ENCODE data around the gene HOXD11. TPM values are rescaled to one million over a fixed set of nuclear protein-coding genes. Genes with fewer than 3 reads are reported as not detected.

HOXD11 gene
- polyA plus RNA-seq, 1 donor from 2014 or later, result not detected

DNA sequence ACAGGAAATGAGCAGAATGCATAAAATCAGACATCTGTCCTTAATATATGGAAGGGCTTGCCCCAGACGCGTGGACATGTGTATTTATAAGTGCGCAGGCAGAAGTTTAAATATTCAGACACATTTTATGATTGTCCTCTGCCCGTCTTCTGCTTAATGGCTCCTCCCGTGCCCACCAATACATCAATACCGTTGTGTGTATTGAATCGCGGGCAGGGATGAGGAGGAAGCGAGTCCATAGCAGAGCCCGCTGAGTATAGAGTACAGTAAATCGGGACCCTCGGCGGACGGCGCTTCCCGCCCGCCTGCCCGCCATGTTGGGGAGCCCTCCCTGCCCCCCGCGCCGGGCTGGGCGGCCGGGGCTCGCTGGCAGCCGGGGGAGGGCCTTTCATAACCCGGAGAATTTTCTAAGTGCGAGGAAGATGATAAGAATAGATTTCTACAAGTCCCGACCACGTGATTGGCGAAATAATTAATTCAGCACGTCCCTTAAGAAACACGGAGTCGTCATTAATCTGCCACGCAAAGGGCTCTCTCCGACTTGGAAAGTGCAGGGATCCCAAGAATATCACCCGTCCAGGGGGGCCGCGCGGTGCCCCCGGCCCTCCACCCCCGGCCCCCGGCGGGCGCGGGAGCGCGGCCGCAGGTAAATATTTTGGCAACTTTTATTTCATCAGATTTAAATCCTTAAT is 49.9 kb downstream of the HOXD11 start, which contains the start of gene HOXD3:
HOXD3 (plus strand) TSS at position 501 of the 692 bp plus-strand sequence. CDS start 11,808 bp downstream, outside the sequence.
- Histone ChIP-seq H3K4me2 (ENCODE audit: low read length) (no peak within 1 kb of the TSS), H4K20me1 (ENCODE audit: insufficient read depth) (no peaks in the 10 kb centered on the region), H3K27ac (ENCODE audit: low read length) (no peak within 1 kb of the TSS)

DNA sequence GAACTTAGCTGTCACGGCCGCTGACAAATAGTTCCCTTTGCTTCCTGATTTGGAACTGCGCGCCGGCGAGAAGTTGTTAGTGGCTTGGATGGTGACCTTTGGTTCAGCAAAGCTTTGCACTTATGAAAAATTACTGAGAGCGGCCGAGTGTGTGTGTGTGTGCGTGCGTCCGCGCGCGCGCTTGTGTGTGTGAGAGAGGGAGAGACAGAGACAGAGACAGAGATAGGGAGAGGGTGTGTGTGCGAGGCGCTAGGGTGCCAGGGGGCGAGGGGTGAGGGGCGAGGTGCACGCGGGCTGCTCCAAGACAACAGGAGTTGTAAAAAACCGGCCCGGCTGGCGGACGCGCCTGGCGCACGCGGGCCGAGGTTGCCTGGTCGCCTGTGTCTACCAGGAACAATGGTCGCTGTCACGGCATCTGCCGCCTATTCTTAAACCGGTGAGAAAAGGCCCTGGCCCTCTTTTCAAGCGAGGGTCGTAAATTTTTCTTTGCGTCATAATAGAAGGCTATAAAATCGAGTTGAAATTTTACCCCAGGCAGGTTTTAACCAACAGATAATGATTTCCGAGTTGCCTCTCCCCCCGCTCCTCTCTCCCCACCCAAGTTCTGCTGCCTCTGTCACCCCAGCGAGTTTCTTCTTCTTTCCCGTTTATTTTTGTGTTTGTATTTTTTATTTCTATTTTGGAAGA is 50.6 kb downstream of the HOXD11 start:
- no peaks in the 10 kb centered on the region for H4K20me1 ChIP-seq (ENCODE audit: insufficient read depth)
- no peak overlapping the region for H3K27ac ChIP-seq (ENCODE audit: low read length)
- no peak overlapping the region for H3K4me2 ChIP-seq (ENCODE audit: low read length)
- H3K27me3 ChIP-seq (ENCODE audit: insufficient read depth, low read depth, low read length), result peaks cover 100% of the 10 kb centered on the region
- H3K9ac ChIP-seq (ENCODE audit: low read length), result no peak overlapping the region
- no peak for TF ChIP-seq MXI1 (conservative IDR thresholded peaks at IDR 0.05; ENCODE audit: poor library complexity, severe bottlenecking)
- TF ChIP-seq EZH2 (IDR thresholded peaks at IDR 0.05; ENCODE audit: borderline replicate concordance, insufficient read depth, low read length, poor library complexity, severe bottlenecking), result peak; percentile 97
- no peak overlapping the region for H2AFZ ChIP-seq (ENCODE audit: low read depth, low read length)
- H3K9me2 ChIP-seq (ENCODE audit: insufficient read depth, low read length), result no peaks in the 10 kb centered on the region
- peaks cover 22% of the 10 kb centered on the region for H3K9me3 ChIP-seq (ENCODE audit: low read length)
- no peak overlapping the region for H3K4me3 ChIP-seq (ENCODE audit: low read length)
- no peaks in the 10 kb centered on the region for H3K79me2 ChIP-seq (replicated peaks; ENCODE audit: insufficient read depth, low read length)
- no peaks in the 10 kb centered on the region for H3K36me3 ChIP-seq (ENCODE audit: insufficient read depth, low read length)
- H3F3A ChIP-seq (ENCODE audit: insufficient read depth, low read length, poor library complexity, severe bottlenecking), result no peaks in the 10 kb centered on the region

More for the DNA sequence above, 49.9 kb downstream of the HOXD11 start, which contains the start of gene HOXD3:
- Histone ChIP-seq H3K4me3 (ENCODE audit: low read length) (no peak within 1 kb of the TSS), H3F3A (ENCODE audit: insufficient read depth, low read length, poor library complexity, severe bottlenecking) (no peaks in the 10 kb centered on the region), H2AFZ (ENCODE audit: low read depth, low read length) (no peak within 1 kb of the TSS), H3K9me2 (ENCODE audit: insufficient read depth, low read length) (no peaks in the 10 kb centered on the region), H3K79me2 (replicated peaks; ENCODE audit: insufficient read depth, low read length) (no peaks in the 10 kb centered on the region), H3K9me3 (ENCODE audit: low read length) (peaks cover 18% of the 10 kb centered on the region), H3K36me3 (ENCODE audit: insufficient read depth, low read length) (no peaks in the 10 kb centered on the region), H3K27me3 (ENCODE audit: insufficient read depth, low read depth, low read length) (peaks cover 100% of the 10 kb centered on the region), H3K9ac (ENCODE audit: low read length) (no peak within 1 kb of the TSS)
- TF ChIP-seq EP300 (conservative IDR thresholded peaks at IDR 0.05; ENCODE audit: poor library complexity, severe bottlenecking) (no peak), EZH2 (IDR thresholded peaks at IDR 0.05; ENCODE audit: borderline replicate concordance, insufficient read depth, low read length, poor library complexity, severe bottlenecking) (no peak), SMC3 (conservative IDR thresholded peaks at IDR 0.05; ENCODE audit: poor library complexity) (no peak), MXI1 (conservative IDR thresholded peaks at IDR 0.05; ENCODE audit: poor library complexity, severe bottlenecking) (no peak), RAD21 (conservative IDR thresholded peaks at IDR 0.05) (no peak), POLR2AphosphoS5 (IDR thresholded peaks at IDR 0.05) (no peak), TAF1 (IDR thresholded peaks at IDR 0.05; ENCODE audit: low read depth) (no peak)
- TF ChIP-seq, protein P1, sequence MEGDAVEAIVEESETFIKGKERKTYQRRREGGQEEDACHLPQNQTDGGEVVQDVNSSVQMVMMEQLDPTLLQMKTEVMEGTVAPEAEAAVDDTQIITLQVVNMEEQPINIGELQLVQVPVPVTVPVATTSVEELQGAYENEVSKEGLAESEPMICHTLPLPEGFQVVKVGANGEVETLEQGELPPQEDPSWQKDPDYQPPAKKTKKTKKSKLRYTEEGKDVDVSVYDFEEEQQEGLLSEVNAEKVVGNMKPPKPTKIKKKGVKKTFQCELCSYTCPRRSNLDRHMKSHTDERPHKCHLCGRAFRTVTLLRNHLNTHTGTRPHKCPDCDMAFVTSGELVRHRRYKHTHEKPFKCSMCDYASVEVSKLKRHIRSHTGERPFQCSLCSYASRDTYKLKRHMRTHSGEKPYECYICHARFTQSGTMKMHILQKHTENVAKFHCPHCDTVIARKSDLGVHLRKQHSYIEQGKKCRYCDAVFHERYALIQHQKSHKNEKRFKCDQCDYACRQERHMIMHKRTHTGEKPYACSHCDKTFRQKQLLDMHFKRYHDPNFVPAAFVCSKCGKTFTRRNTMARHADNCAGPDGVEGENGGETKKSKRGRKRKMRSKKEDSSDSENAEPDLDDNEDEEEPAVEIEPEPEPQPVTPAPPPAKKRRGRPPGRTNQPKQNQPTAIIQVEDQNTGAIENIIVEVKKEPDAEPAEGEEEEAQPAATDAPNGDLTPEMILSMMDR (IDR thresholded peaks at IDR 0.05; ENCODE audit: poor library complexity, severe bottlenecking), result no peak
- TF ChIP-seq, protein P2, sequence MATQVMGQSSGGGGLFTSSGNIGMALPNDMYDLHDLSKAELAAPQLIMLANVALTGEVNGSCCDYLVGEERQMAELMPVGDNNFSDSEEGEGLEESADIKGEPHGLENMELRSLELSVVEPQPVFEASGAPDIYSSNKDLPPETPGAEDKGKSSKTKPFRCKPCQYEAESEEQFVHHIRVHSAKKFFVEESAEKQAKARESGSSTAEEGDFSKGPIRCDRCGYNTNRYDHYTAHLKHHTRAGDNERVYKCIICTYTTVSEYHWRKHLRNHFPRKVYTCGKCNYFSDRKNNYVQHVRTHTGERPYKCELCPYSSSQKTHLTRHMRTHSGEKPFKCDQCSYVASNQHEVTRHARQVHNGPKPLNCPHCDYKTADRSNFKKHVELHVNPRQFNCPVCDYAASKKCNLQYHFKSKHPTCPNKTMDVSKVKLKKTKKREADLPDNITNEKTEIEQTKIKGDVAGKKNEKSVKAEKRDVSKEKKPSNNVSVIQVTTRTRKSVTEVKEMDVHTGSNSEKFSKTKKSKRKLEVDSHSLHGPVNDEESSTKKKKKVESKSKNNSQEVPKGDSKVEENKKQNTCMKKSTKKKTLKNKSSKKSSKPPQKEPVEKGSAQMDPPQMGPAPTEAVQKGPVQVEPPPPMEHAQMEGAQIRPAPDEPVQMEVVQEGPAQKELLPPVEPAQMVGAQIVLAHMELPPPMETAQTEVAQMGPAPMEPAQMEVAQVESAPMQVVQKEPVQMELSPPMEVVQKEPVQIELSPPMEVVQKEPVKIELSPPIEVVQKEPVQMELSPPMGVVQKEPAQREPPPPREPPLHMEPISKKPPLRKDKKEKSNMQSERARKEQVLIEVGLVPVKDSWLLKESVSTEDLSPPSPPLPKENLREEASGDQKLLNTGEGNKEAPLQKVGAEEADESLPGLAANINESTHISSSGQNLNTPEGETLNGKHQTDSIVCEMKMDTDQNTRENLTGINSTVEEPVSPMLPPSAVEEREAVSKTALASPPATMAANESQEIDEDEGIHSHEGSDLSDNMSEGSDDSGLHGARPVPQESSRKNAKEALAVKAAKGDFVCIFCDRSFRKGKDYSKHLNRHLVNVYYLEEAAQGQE (IDR thresholded peaks at IDR 0.05; ENCODE audit: borderline replicate concordance), result no peak
